Measurements from ENCODE around the gene PSD.

DNA sequence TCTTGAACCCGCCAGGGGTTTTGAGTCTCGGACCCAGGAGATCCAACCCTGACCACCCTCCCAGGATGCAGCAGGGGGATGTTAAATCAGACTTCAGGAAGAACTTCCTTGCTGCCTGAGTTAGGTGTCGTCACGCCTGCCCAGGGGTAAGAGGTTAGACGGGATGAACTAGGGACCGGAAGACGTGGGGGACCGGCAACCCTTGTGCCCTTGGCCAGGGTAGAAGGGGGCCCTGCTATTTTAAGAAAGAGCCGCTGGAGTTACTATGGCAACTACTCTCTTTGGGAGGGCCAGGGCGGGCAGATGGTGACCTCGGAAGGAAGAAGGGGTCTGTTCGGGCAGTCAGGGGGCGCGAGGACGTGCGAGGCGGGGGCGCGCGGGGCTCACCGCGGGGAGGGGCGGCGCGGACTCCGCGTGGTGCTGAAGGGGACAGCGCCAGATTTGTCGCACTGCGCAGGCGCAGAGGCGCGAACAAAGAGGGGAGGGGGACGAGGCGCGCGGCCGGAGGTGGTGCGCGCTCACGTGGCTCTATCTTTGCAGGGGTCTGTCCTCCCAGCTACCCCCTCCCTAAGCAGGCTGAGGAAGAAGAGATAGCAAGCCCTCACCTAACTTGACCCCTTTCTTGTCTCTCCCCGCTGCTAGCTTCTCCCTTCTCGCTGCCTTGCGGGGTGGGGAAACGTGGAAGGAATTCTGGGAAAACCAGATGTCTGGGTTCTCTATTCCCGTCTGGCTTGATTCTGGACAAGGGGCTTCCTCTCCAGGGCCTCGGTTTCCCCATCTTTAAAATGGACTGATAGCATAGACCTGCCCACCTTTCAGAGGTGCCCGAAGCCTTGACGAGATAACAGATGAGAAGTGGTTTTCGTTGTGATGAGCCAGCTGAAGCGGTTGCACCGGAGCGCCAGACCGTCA is 940 bp upstream of the PSD start:
- TF ChIP-seq CTCF (IDR thresholded peaks at IDR 0.05) (no peak), POLR2A (IDR thresholded peaks at IDR 0.05) (no peak)
